Stimulated activated CD8-positive, alpha-beta memory T cell treated with anti-CD3 and anti-CD28 coated beads, Interleukin-7, amount 100 ng/mL, for 1 hour (primary cell): ENCODE results near the gene POLDIP3.

Experiments used
- DNase-seq, 2 donors: peaks; one replicate each; pipeline ENCODE4 v3.0.0-alpha.2; 2020; ENCODE audit warnings: low read depth in 2 of 2

POLDIP3 gene

GRCh38 chr22:42642806-42643633 lies 28.3 kb upstream of the POLDIP3 start:
- no peak for DNase-seq

GRCh38 chr22:42641801-42642413 lies 27.2 kb upstream of the POLDIP3 start:
- DNase-seq = no peak

DNA sequence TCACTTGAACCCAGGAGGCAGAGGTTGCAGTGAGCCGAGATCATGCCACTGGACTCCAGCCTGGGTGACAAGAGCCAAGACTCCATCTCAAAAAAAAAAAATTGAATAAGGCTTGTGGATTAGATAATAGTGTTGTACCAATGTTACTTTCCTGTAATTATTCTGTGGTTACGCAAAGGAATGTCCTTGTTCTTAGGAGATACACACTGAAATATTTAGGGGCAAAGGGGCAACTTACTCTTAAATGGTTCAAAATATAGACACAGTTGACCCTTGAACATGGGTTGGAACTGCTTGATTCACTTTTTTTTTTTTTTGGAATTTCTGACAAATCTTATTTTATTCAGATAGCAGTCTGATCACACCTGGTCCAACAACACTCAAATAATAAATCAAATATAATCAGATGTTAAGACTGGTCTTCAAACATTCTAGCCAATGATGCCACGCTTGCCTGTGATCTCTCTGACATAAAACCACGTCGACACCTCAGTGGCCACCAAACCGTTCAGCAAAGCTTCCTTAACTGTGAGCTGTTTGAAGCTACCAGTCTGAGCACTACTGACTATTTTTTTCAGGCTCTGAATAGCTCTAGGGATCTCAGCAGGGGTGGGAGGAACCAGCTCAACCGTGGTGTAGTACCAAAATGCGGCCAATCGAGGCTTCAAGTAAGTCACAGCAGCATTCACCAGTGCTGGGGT lies 25.0 kb upstream of the POLDIP3 start:
- DNase-seq = no peak

DNA sequence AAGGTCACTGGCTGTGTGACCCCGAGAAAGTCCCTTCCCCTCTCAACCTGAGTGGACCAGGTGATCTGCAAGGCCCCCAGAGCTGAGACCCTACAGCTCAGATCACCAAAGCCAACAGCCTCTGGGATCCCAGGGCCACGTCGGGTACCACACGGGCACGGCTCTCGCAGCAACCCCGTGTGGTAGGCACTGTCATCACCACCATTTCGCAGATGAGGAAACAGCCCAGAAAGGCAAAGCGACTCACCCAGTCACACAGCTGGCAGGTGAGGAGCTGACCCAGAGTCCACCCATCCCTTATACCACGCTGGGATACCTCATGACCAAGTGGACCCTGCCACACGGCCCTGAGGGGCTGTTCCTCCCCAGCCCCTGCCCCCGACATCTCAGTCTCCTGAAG lies 22.9 kb upstream of the POLDIP3 start:
- DNase-seq = no peak

DNA sequence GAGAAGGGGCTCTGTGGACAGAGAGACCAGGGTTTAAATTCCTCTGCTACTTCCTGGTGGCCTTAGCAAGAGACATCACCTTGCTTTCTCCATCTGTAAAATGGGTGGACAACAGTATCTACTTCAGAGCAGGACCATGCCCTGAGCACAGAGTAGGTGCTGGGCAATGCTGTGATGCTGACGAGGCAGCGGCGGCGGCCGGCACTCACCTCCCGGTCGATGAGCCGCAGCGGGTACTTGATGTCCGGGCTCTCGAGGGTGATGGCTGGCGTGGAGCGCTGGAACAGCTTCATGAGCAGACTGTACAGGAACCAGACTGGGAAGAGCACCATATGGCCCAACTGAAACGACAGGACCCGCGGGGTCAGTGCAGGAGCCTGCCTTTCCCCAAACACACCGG lies 21.8 kb upstream of the POLDIP3 start:
- DNase-seq = no peak

GRCh38 chr22:42635531-42635930 lies 20.8 kb upstream of the POLDIP3 start:
- no peak for DNase-seq

- DNase-seq = no peak
These were observed 18.3 kb upstream of the POLDIP3 start for GRCh38 chr22:42633013-42633412.

DNA sequence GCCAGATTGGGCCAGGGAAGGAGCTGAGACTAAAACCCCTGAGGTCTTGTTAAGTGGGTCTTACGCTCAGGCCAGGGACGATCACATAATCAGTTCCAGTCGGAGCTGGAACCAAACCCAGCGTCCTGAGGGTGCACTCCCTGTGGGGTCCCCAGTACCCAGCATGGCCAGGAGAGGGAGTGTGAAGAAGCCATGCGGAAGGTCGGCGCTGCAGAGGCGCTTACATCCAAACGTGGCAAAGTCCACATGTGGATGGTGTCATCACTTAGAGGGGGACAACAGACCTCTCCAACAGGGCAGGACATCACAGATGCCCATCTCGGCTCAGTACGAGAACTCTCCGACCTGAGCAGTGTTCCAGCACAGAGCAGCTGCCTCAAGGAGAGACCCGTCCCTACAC lies 17.4 kb upstream of the POLDIP3 start:
- no peak for DNase-seq

DNA sequence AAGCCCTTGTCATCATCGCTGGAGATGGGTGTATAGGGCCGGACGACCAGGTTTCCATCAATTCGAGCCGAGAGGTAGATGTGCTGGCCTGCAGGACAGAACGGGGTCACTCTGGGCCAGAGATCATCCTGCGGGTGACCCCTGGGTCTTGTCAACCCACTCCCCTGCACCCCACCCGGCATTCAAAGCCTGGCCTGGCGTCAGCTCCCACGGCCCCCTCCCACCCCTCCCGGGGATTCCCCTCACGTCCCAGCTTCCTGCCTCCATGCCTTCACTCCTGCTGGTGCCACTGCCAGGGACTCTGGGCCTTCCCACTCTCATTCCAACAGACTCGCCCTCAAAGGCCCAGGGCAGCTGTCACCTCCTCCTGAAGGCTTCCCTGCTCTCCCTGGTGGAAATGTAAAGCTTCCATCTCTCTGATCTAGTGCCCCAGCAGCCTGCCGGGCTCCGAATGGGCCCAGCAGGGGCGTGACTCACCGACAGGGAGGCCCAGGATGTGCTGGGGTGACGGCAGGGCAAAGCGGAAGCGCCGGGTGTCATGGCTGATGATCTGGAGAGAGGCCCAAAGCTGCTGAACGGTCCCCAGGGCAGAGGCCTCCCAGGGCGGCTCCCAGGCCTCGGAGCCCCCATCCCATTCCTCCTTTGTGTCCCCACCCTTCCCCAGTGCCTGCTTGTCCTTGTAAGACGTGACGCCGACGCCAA lies 16.4 kb upstream of the POLDIP3 start:
- DNase-seq = no peak

DNA sequence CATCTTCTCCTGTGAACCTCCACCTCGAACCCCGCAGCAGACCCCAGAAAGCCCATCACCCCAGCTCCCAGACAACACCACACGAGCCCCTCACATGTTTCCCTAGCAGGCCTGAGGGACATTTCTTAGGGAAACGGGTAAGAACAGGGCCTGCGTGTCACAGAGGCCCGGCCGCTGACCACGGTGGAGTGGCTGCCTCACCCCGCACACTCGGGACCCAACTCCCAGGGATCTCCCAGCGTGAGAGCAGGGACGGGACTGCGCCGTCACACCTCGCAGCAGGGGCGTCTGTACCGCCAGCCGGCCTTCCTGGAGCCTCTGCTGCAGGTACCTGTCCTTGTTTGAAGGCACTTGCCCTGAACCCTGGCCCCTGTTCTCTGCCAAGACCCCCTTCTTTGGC lies 15.5 kb upstream of the POLDIP3 start:
- no peak for DNase-seq

DNA sequence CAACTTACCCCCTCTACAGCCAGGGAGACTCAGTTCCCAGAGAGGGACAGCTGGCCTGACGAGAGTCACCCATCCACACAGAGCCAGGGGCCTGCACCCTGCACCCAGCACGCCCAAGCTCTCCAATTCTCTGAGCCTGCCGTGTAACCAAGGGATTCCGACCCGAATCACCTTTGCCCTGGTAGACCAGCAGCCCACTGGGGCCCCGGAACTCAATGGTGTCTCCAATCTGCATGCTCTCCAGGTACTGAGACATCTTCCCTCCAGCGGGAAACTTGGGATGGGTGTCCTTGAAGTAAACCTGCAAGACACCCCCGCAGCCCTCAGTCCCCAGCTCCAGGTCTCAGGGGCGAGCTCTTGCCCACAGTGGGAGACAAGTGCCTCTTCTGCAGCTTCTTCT lies 13.3 kb upstream of the POLDIP3 start:
- DNase-seq = no peak

DNA sequence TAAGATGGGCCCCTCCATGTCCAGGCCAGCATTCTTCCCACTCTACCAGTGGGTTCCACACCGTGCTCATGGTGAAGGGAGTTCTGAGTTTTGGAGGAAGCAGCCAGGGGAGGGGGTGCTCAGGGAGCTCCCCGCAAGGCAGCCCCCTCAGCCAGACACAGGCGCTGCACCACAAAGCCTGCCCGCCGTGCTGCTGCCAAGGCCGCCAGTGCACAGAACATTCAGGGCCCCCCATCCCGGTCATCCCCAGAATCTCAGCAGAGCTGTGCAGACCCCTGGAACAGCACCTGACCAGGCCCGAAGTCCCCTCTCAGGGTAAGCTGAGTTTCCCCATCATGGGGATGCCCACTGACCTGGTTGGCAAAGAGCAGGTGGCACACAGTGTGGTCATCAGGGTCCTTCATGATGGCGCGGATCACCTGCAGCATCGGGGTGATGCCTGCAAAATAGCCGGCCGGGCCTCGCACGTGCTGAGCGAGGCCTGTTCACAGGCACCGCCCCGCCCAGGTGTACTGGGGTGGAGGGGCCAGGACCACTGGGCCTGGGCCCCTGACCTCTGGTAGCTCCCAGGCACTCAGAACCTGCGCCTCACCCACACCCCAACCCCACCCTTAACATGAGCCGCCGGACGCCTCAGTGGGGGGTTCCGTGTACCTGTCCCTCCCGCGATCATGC lies 12.4 kb upstream of the POLDIP3 start:
- no peak for DNase-seq

DNA sequence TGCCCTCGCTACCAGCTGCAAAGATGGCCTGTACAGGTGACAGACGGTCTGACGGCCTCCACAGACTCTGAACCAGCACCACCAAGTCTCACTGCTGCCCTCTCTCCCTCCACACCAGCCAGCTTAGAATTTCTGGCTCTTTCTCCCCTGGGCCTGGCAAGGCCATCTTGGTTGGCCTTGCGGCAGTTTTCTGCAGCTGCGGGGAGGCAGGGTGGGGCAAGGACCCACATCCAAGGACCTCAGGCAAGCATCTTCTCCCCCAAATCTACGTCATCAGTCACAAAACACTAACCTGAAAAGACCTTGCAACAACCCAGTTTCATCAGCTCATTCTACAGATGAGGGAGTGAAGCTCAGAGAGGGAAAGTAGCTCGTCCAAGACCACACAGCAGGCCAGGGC lies 11.7 kb upstream of the POLDIP3 start:
- no peak for DNase-seq

GRCh38 chr22:42625416-42625815 lies 10.7 kb upstream of the POLDIP3 start:
- no peak for DNase-seq

GRCh38 chr22:42624551-42625106 lies 9.9 kb upstream of the POLDIP3 start:
- no peak for DNase-seq

DNA sequence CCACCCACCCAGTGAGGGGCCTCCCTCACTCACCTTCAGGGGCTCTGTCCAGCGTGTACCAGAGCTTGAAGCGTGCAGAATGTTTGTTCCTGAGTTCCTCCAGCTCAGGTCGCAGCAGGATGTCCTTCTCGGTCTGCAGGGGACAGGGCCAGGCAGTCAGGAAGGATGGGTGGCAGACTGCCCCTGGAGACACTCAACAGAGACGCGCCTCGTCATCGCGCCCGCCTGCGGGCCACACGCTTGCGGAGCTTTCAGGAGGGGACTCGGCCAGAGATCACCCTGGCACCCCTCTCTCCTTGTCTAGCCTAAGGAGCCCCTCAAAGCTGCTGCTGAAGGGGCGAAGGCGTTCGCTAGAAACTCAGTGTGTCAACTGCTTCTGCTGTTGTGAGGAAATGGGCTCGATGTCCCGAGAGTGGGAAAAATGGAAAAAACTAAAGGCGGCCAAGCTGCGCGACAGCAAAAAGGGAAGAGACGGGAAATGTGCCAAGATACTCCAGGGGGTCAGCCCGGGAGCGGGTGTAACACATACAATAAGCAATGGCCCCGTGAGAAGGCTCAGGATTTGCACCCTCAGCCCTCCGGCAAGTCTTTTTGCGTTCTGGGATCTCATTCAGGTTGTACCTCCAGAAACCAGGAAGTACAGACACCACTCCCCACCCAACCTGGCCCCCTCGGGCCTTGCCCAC lies 9.2 kb upstream of the POLDIP3 start:
- no peak for DNase-seq

DNA sequence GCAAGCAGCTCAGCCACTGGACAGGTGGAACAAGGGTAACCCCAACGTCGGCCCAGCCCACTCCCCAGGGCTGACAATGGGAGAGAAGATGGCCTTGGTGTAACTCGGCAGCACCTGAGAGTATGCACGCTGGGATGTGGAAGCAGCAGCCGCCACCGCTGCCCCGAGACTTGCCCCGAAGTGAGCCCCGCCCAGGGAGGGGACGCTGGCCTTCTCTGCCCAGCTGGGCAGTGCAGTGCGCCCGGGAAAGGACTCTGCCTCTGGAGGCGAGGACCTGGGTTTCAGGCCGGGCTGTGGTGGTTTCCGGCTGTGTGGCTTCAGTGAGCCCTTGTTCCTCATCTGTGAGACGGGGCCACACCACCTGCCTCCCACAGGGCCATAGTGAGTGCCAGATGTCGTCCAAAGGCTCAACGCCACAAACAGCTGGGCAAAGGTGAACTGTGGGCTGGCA lies 8.6 kb upstream of the POLDIP3 start:
- DNase-seq = no peak

- DNase-seq = no peak
These were observed 7.5 kb upstream of the POLDIP3 start for GRCh38 chr22:42622061-42622710.

DNA sequence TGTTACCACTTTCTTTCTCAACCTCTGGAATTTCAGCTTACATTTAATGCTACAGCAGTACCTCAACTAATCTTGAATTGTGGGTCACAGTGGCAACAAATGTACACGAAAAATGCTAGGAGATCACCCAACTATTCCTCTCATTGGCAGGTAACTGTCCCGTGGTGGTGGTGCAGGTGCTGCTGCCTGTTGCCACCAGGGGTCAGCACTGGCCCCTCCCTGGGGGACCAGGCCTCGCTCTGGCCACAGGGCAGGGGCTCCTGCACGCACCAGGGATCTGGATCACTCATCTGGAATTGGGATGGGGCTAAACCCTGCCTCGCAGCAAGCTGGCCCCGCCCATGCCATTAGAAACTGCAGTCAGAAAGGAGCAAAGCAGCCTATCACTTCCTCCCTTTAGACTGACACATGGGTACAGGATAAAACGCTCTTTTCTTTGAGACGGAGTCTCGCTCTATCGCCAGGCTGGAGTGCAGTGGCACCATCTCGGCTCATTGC lies 6.9 kb upstream of the POLDIP3 start:
- peak in 1 of 2 donors; percentile 29 for DNase-seq

- no peak for DNase-seq
These were observed 5.4 kb upstream of the POLDIP3 start for GRCh38 chr22:42620084-42620483.
